ENCODE measurements around the gene PCDHB4.
"Not testable (repeated sequence)": the region's sequence is repeated elsewhere in the genome, so short reads cannot be mapped to it uniquely, and the experiment has no call there.

Gene PCDHB4

DNA sequence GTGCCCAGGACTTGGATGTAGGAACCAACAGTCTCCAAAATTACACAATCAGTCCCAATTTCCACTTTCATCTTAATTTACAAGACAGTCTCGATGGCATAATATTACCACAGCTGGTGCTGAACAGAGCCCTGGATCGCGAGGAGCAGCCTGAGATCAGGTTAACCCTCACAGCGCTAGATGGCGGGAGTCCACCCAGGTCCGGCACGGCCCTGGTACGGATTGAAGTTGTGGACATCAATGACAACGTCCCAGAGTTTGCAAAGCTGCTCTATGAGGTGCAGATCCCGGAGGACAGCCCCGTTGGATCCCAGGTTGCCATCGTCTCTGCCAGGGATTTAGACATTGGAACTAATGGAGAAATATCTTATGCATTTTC, 26.4 kb upstream of the PCDHB4 start:
- no peak for DNase-seq (ENCODE audit: low spot score)
- CTCF ChIA-PET = interaction anchor here (1.0 kb wide), 1 partner anchor 114 kb away, joined by 3 read pairs; no protein-coding TSS in a partner anchor

GRCh38 chr5:141096181-141096580, 25.4 kb upstream of the PCDHB4 start:
- DNase-seq (ENCODE audit: low spot score); H3K27ac ChIP-seq; CTCF ChIA-PET; POLR2A ChIA-PET (ENCODE audit: low non-redundant PET): not testable (repeated sequence)

More for the DNA sequence above, 26.4 kb upstream of the PCDHB4 start:
- H3K27ac ChIP-seq = no peak overlapping the region
- TF ChIP-seq, protein P1, sequence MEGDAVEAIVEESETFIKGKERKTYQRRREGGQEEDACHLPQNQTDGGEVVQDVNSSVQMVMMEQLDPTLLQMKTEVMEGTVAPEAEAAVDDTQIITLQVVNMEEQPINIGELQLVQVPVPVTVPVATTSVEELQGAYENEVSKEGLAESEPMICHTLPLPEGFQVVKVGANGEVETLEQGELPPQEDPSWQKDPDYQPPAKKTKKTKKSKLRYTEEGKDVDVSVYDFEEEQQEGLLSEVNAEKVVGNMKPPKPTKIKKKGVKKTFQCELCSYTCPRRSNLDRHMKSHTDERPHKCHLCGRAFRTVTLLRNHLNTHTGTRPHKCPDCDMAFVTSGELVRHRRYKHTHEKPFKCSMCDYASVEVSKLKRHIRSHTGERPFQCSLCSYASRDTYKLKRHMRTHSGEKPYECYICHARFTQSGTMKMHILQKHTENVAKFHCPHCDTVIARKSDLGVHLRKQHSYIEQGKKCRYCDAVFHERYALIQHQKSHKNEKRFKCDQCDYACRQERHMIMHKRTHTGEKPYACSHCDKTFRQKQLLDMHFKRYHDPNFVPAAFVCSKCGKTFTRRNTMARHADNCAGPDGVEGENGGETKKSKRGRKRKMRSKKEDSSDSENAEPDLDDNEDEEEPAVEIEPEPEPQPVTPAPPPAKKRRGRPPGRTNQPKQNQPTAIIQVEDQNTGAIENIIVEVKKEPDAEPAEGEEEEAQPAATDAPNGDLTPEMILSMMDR (conservative IDR thresholded peaks at IDR 0.05; ENCODE audit: low read depth) = no peak
- POLR2A ChIA-PET (ENCODE audit: low non-redundant PET) = no interaction called here

DNA sequence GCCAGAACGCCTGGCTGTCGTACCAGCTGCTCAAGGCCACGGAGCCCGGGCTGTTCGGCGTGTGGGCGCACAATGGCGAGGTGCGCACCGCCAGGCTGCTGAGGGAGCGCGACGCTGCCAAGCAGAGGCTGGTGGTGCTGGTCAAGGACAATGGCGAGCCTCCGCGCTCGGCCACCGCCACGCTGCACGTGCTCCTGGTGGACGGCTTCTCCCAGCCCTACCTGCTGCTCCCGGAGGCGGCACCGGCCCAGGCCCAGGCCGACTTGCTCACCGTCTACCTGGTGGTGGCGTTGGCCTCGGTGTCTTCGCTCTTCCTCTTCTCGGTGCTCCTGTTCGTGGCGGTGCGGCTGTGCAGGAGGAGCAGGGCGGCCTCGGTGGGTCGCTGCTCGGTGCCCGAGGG, 25.0 kb upstream of the PCDHB4 start:
- POLR2A ChIA-PET (ENCODE audit: low non-redundant PET); CTCF ChIA-PET; DNase-seq (ENCODE audit: low spot score); H3K27ac ChIP-seq: not testable (repeated sequence)

DNA sequence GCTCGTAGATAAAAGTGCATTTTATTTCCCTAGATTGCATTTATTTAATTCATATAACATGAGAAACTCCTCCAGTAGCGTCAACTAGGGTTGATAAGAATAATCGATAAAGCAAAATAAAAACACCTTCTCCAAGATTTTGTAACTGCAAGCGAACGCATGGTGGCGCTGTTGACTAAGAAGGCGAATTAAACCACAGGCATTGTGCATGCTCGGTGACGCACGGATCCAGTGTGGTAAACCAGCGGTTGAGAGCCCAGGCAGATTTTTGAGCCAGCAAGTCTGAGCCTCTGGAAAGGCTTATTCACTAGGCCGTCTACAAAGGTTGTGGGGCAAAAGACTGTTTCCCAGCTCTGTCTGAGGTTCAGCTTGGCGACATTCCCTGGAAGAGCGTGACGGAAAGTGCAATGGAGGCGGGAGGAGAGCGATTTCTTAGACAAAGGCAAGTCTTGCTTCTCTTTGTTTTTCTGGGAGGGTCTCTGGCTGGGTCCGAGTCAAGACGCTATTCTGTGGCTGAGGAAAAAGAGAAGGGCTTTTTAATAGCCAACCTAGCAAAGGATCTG, 21.3 kb upstream of the PCDHB4 start, which contains the start of gene PCDHB3:
Gene PCDHB3, plus strand, starts transcription at position 231 of the 563 bp plus-strand sequence. Its CDS starts 177 bp downstream, at position 408.
- no peak within 1 kb of the TSS for H3K27ac ChIP-seq
- ChIA-PET CTCF (interaction anchor here (0.6 to 0.7 kb wide), 2 partner anchors 467 to 518 kb away, joined by 3 read pairs; partner anchors contain the start of gene DIAPH1), POLR2A (ENCODE audit: low non-redundant PET) (no interaction called here)
- TF ChIP-seq, protein P1 (conservative IDR thresholded peaks at IDR 0.05; ENCODE audit: low read depth) = peak; percentile 58
- peak; percentile 47 for DNase-seq (ENCODE audit: low spot score)

DNA sequence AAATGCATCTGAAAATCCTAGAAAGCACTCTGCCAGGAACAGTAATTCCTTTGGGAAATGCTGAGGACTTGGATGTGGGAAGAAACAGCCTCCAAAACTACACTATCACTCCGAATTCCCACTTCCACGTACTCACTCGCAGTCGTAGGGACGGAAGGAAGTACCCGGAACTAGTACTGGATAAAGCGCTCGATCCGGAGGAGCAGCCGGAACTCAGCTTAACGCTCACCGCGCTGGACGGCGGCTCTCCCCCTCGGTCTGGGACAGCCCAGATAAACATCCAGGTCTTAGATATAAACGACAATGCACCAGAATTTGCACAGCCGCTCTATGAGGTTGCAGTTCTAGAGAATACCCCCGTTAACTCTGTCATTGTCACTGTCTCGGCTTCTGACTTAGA, 20.6 kb upstream of the PCDHB4 start:
- no peak overlapping the region for H3K27ac ChIP-seq
- CTCF ChIA-PET = no interaction called here
- TF ChIP-seq, protein P1 (conservative IDR thresholded peaks at IDR 0.05; ENCODE audit: low read depth) = no peak
- POLR2A ChIA-PET (ENCODE audit: low non-redundant PET) = no interaction called here
- no peak for DNase-seq (ENCODE audit: low spot score)

GRCh38 chr5:141102070-141102469, 19.5 kb upstream of the PCDHB4 start:
- DNase-seq (ENCODE audit: low spot score); POLR2A ChIA-PET (ENCODE audit: low non-redundant PET); H3K27ac ChIP-seq; CTCF ChIA-PET: not testable (repeated sequence)

- POLR2A ChIA-PET (ENCODE audit: low non-redundant PET); CTCF ChIA-PET; H3K27ac ChIP-seq; DNase-seq (ENCODE audit: low spot score): not testable (repeated sequence)
Observed at GRCh38 chr5:141102471-141102870, 19.1 kb upstream of the PCDHB4 start.

- POLR2A ChIA-PET (ENCODE audit: low non-redundant PET) = no interaction called here
- TF ChIP-seq, protein P1 (conservative IDR thresholded peaks at IDR 0.05; ENCODE audit: low read depth) = no peak
- no peak overlapping the region for H3K27ac ChIP-seq
- CTCF ChIA-PET = interaction anchor here (0.6 kb wide), 1 partner anchor 188 kb away, joined by 3 read pairs; no protein-coding TSS in a partner anchor
- DNase-seq (ENCODE audit: low spot score) = no peak
Observed at GRCh38 chr5:141105350-141105749, 16.3 kb upstream of the PCDHB4 start.

- H3K27ac ChIP-seq = no peak overlapping the region
- TF ChIP-seq, protein P1 (conservative IDR thresholded peaks at IDR 0.05; ENCODE audit: low read depth) = no peak
- CTCF ChIA-PET = no interaction called here
- DNase-seq (ENCODE audit: low spot score) = no peak
- POLR2A ChIA-PET (ENCODE audit: low non-redundant PET) = no interaction called here
Observed at GRCh38 chr5:141119250-141119649, 2.4 kb upstream of the PCDHB4 start.
